DOHH2 (cell line): Measurements from ENCODE around the gene BHLHE40.

ENCODE experiments used
- H3F3A ChIP-seq: fragments of 200-600 bp; sonication (generic), shearing (Covaris generic); 2 replicates; pipeline ENCODE4 v1.6.0; 2016; ENCODE audit warnings: antibody characterized with exemption, mild to moderate bottlenecking; ENCODE audit not compliant: control insufficient read depth, insufficient read depth
- H3K27ac ChIP-seq: fragments of 200-600 bp; sonication (generic); 2 replicates; pipeline ENCODE4 v1.5.1; 2014; ENCODE audit warnings: low read depth, mild to moderate bottlenecking, low read length, moderate library complexity
- H3K27me3 ChIP-seq: fragments of 200-600 bp; sonication (generic); 2 replicates; pipeline ENCODE4 v1.6.1; 2014; ENCODE audit warnings: mild to moderate bottlenecking, low read length, mixed read lengths; ENCODE audit not compliant: control insufficient read depth
- H3K36me3 ChIP-seq: fragments of 200-600 bp; sonication (generic); 2 replicates; pipeline ENCODE4 v1.6.1; 2014; ENCODE audit warnings: mild to moderate bottlenecking, low read length, moderate library complexity, mixed read lengths; ENCODE audit not compliant: control insufficient read depth
- H3K4me1 ChIP-seq: fragments of 200-600 bp; sonication (generic); 2 replicates; pipeline ENCODE4 v1.6.1; 2014; ENCODE audit warnings: mild to moderate bottlenecking, low read length, mixed read lengths; ENCODE audit not compliant: control insufficient read depth
- H3K4me2 ChIP-seq: fragments of 200-600 bp; sonication (generic); 2 replicates; pipeline ENCODE4 v1.6.0; 2014; ENCODE audit warnings: mild to moderate bottlenecking, low read length, moderate library complexity
- H3K4me3 ChIP-seq: fragments of 200-600 bp; sonication (generic); 2 replicates; pipeline ENCODE4 v1.5.1; 2014; ENCODE audit warnings: mild to moderate bottlenecking, low read length, mixed read lengths
- H3K79me2 ChIP-seq: fragments of 200-600 bp; sonication (generic); 2 replicates; pipeline ENCODE4 v1.6.1; 2014; ENCODE audit warnings: mild to moderate bottlenecking, low read length, mixed read lengths; ENCODE audit not compliant: control insufficient read depth
- H3K9me2 ChIP-seq: fragments of 200-600 bp; sonication (generic); replicated peaks from 2 replicates; pipeline ENCODE4 v1.6.1; 2014; ENCODE audit warnings: mild to moderate bottlenecking, low read length, mixed read lengths; ENCODE audit not compliant: control insufficient read depth
- H3K9me3 ChIP-seq: fragments of 200-600 bp; sonication (generic); 2 replicates; pipeline ENCODE4 v1.6.1; 2014; ENCODE audit warnings: antibody characterized with exemption, low read length, mixed read lengths; ENCODE audit not compliant: control insufficient read depth, insufficient read depth
- H4K20me1 ChIP-seq: fragments of 200-600 bp; sonication (generic); 2 replicates; pipeline ENCODE4 v1.6.0; 2014; ENCODE audit warnings: low read depth, mild to moderate bottlenecking, antibody characterized with exemption, low read length, moderate library complexity; ENCODE audit not compliant: control insufficient read depth, insufficient read depth
- CTCF ChIP-seq: fragments of 200-600 bp; sonication (generic); IDR thresholded peaks from one replicate; pipeline ENCODE4 v1.5.1; 2014; ENCODE audit warnings: antibody characterized with exemption, mild to moderate bottlenecking, low read depth, low read length; ENCODE audit not compliant: poor library complexity, severe bottlenecking
- EZH2phosphoT487 ChIP-seq: fragments of 200-600 bp; sonication (generic); IDR thresholded peaks from 2 replicates; pipeline ENCODE4 v1.6.1; 2017; ENCODE audit warnings: borderline replicate concordance, mild to moderate bottlenecking, antibody characterized with exemption, low read length, moderate library complexity, mixed read lengths

The BHLHE40 gene

GRCh38 chr3:5029715-5030114 is 50.5 kb downstream of the BHLHE40 start:
- no peaks in the 10 kb centered on the region for H3K9me3 ChIP-seq
- no peaks in the 10 kb centered on the region for H3K36me3 ChIP-seq
- no peaks in the 10 kb centered on the region for H3F3A ChIP-seq
- H3K4me2 ChIP-seq, result no peak overlapping the region
- H3K27ac ChIP-seq, result no peak overlapping the region
- no peaks in the 10 kb centered on the region for H3K9me2 ChIP-seq
- no peaks in the 10 kb centered on the region for H4K20me1 ChIP-seq
- H3K79me2 ChIP-seq, result no peaks in the 10 kb centered on the region
- TF ChIP-seq EZH2phosphoT487, result no peak
- no peak for TF ChIP-seq CTCF
- H3K27me3 ChIP-seq, result no peaks in the 10 kb centered on the region
- H3K4me3 ChIP-seq, result no peak overlapping the region
- H3K4me1 ChIP-seq, result no peaks in the 10 kb centered on the region

GRCh38 chr3:5030152-5030551 is 50.9 kb downstream of the BHLHE40 start:
- Histone ChIP-seq H3K4me3 (no peak overlapping the region), H4K20me1 (no peaks in the 10 kb centered on the region), H3K4me2 (no peak overlapping the region), H3K9me3 (no peaks in the 10 kb centered on the region), H3K27me3 (no peaks in the 10 kb centered on the region), H3K4me1 (no peaks in the 10 kb centered on the region), H3K9me2 (no peaks in the 10 kb centered on the region), H3F3A (no peaks in the 10 kb centered on the region), H3K79me2 (no peaks in the 10 kb centered on the region), H3K36me3 (no peaks in the 10 kb centered on the region), H3K27ac (no peak overlapping the region)
- TF ChIP-seq EZH2phosphoT487, result no peak
- no peak for TF ChIP-seq CTCF

- Histone ChIP-seq H3K27ac (no peak overlapping the region), H3K79me2 (no peaks in the 10 kb centered on the region), H3K36me3 (no peaks in the 10 kb centered on the region), H3K4me2 (no peak overlapping the region), H3K27me3 (no peaks in the 10 kb centered on the region), H3K9me3 (no peaks in the 10 kb centered on the region), H3K9me2 (no peaks in the 10 kb centered on the region), H3F3A (no peaks in the 10 kb centered on the region), H3K4me3 (no peak overlapping the region), H4K20me1 (no peaks in the 10 kb centered on the region), H3K4me1 (no peaks in the 10 kb centered on the region)
- TF ChIP-seq EZH2phosphoT487 (no peak), CTCF (no peak)
These were observed 53.6 kb downstream of the BHLHE40 start for GRCh38 chr3:5032844-5033243.
